GM06990 (cell line): ENCODE results near the gene NFATC2.

Source experiments
- DNase-seq: peaks from one replicate; pipeline ENCODE4 v3.0.0-alpha.2; 2011; ENCODE audit not compliant: insufficient read length; ENCODE audit errors: extremely low read depth
- H3K27me3 ChIP-seq: replicated peaks from 2 replicates; pipeline ENCODE4 v1.6.0; 2011; ENCODE audit warnings: low read length; ENCODE audit not compliant: control insufficient read depth, insufficient read depth
- H3K36me3 ChIP-seq: 2 replicates; pipeline ENCODE4 v1.5.1; 2011; ENCODE audit warnings: low read length; ENCODE audit not compliant: control insufficient read depth, insufficient read depth
- H3K4me3 ChIP-seq: replicated peaks from 2 replicates; pipeline ENCODE4 v1.5.1; 2011; ENCODE audit warnings: low read depth, mild to moderate bottlenecking, control low read depth, low read length
- CTCF ChIP-seq: IDR thresholded peaks from 2 replicates; pipeline ENCODE4 v1.5.1; 2011; ENCODE audit warnings: low read length, control low read depth, mild to moderate bottlenecking, inconsistent platforms; ENCODE audit not compliant: insufficient read depth, poor library complexity, severe bottlenecking

NFATC2 gene

GRCh38 chr20:51340451-51340840, 202.1 kb downstream of the NFATC2 start:
- H3K4me3 ChIP-seq = no peak overlapping the region
- no peaks in the 10 kb centered on the region for H3K36me3 ChIP-seq
- H3K27me3 ChIP-seq = no peaks in the 10 kb centered on the region
- no peak for DNase-seq
- TF ChIP-seq CTCF = no peak

- no peak for DNase-seq
- Histone ChIP-seq H3K4me3 (no peak overlapping the region), H3K36me3 (no peaks in the 10 kb centered on the region), H3K27me3 (no peaks in the 10 kb centered on the region)
- no peak for TF ChIP-seq CTCF
Measured at GRCh38 chr20:51339721-51340450, 202.6 kb downstream of the NFATC2 start.

GRCh38 chr20:51338692-51339440, 203.7 kb downstream of the NFATC2 start:
- no peak for TF ChIP-seq CTCF
- Histone ChIP-seq H3K27me3 (no peaks in the 10 kb centered on the region), H3K4me3 (no peak overlapping the region), H3K36me3 (no peaks in the 10 kb centered on the region)
- DNase-seq = no peak

GRCh38 chr20:51337126-51337805, 205.3 kb downstream of the NFATC2 start:
- Histone ChIP-seq H3K4me3 (no peak overlapping the region), H3K27me3 (no peaks in the 10 kb centered on the region), H3K36me3 (no peaks in the 10 kb centered on the region)
- no peak for DNase-seq
- TF ChIP-seq CTCF = no peak
